Caco-2 (cell line): ENCODE measurements around the gene ATF6B. TPM values are rescaled to one million over a fixed set of nuclear protein-coding genes. Genes with fewer than 3 reads are reported as not detected.

ENCODE experiments used
- BruUV-seq: library from RNA; stranded (reverse); fragments of 400-500 nt; replicated peaks from 2 replicates; lab custom pipeline; 2021; lab: Mats Ljungman, UMichigan
- CTCF ChIA-PET: fragments of 300-600 bp; sonication (Branson Sonifier 250); formaldehyde crosslinking; loops from one replicate; lab custom pipeline; 2022; ENCODE audit warnings: antibody characterized with exemption; lab: Charles Lee
- POLR2A ChIA-PET: fragments of 300-600 bp; sonication (Branson Sonifier 250); formaldehyde crosslinking; loops from one replicate; lab custom pipeline; 2022; ENCODE audit warnings: antibody characterized with exemption; lab: Charles Lee
- DNase-seq, 2 experiments: peaks; one replicate each; pipeline versions ENCODE4 v3.0.0 to v3.0.0-alpha.2; 2020 to 2022
- H3K27me3 ChIP-seq: replicated peaks from 2 replicates; pipeline ENCODE4 v1.6.0; 2011; ENCODE audit warnings: low read length; ENCODE audit not compliant: control insufficient read depth, insufficient read depth
- H3K36me3 ChIP-seq: 2 replicates; pipeline ENCODE4 v1.5.1; 2011; ENCODE audit warnings: low read length; ENCODE audit not compliant: control insufficient read depth, insufficient read depth
- H3K4me1 ChIP-seq: fragments of 250-450 bp; sonication (Bioruptor Pico); 2 replicates; pipeline ENCODE4 v1.5.1; 2020; ENCODE audit warnings: mild to moderate bottlenecking
- H3K4me3 ChIP-seq: 2 replicates; pipeline ENCODE4 v1.5.1; 2011; ENCODE audit warnings: low read depth, mild to moderate bottlenecking, control low read depth, low read length
- H3K9me3 ChIP-seq: fragments of 250-450 bp; sonication (Bioruptor Pico); 2 replicates; pipeline ENCODE4 v1.5.1; 2020; ENCODE audit warnings: mild to moderate bottlenecking, moderate library complexity
- H3K27ac Mint-ChIP-seq: one replicate; pipeline ENCODE4 v1.8.0; 2022; ENCODE audit warnings: mixed read lengths; ENCODE audit not compliant: unreplicated experiment
- H3K27me3 Mint-ChIP-seq: one replicate; pipeline ENCODE4 v1.8.0; 2022; ENCODE audit warnings: mixed read lengths; ENCODE audit not compliant: insufficient read depth, unreplicated experiment
- H3K36me3 Mint-ChIP-seq: one replicate; pipeline ENCODE4 v1.8.0; 2022; ENCODE audit warnings: mild to moderate bottlenecking, mixed read lengths; ENCODE audit not compliant: insufficient read depth, unreplicated experiment
- H3K4me1 Mint-ChIP-seq: one replicate; pipeline ENCODE4 v1.8.0; 2022; ENCODE audit warnings: low read depth, mixed read lengths; ENCODE audit not compliant: unreplicated experiment
- H3K4me3 Mint-ChIP-seq: one replicate; pipeline ENCODE4 v1.8.0; 2022; ENCODE audit warnings: mild to moderate bottlenecking, moderate library complexity, mixed read lengths; ENCODE audit not compliant: unreplicated experiment
- H3K9me3 Mint-ChIP-seq: one replicate; pipeline ENCODE4 v1.8.0; 2022; ENCODE audit warnings: mixed read lengths; ENCODE audit not compliant: unreplicated experiment
- intact Hi-C: fragments of 100-400 bp; cut with micrococcal nuclease; formaldehyde crosslinking; loops from one replicate; pipeline ENCODE4 v1.10.0; 2022; ENCODE audit not compliant: unreplicated experiment
- total RNA-seq: library from RNA; stranded (reverse); gene quantifications from 2 replicates; pipeline ENCODE4 v1.2.3, GENCODE V29; 2022
- TF ChIP-seq, protein P1 (sequence below), 2 experiments: fragments of 200-600 bp in 1 of 2; IDR thresholded peaks; 1 replicate in 1 of 2; 2 replicates in 1 of 2; pipeline versions ENCODE4 v1.5.1 to v1.8.0; 2011 to 2022; ENCODE audit warnings: antibody characterized with exemption in 1 of 2, control low read depth in 1 of 2, inconsistent platforms in 1 of 2, low read depth in 1 of 2, low read length in 1 of 2, mild to moderate bottlenecking in 1 of 2, moderate library complexity in 1 of 2; ENCODE audit not compliant: insufficient read depth in 1 of 2, severe bottlenecking in 1 of 2, unreplicated experiment in 1 of 2

The ATF6B gene
- total RNA-seq, 1 experiment from 2014 or later, result 64.9 TPM

DNA sequence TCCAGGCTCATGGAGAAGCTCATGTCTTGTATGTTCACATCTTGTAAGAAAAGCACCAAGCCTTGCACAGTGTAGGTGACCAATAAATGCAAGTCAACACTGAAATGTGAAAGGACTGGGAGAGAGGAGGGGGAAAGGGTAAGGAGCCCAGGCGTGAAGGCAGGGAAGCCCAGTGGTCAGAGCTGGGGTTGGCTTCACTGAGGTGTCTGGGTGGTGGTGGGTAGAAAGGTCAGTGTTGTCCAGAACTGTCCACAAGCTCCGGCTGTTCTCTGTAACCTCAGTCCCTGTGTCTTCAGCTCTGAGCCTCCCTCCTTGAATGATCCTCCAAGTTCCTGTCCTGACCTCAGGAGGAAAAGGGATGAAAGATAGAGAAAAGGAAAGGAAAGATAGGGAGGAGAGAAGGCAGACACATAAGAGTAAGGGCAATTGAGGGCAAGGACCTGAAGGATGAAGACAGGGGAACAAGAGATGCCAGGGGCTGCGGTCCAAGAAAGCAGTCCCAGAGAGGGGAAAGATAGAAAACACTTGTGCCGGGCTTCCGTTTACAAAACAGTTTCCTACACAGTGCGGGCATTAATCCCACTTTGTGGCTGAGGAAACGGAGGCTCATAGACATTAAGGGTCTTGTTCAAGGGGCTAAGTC is 16.5 kb downstream of the ATF6B start:
- CTCF ChIA-PET, result no interaction called here

DNA sequence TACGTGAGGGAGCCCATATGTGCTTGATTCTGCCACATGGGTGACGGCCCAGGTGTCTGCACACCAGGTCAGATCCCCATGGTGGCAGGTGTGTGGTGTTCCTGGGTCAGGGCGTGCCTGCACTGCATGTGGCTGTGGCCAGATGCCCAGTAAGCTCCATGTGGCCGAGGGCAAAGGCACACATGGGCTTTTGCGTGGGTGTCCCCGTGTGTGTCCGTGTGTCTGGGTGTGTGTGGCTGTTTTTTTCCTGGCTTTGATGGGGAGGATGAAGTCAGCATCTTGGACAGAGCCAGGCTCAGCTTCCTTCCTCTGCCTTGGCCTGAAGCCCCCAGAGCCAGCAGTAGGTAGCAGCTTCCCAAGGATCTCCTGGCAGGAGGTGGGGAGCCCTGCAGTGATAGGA is 17.4 kb downstream of the ATF6B start:
- TF ChIP-seq, protein P1, sequence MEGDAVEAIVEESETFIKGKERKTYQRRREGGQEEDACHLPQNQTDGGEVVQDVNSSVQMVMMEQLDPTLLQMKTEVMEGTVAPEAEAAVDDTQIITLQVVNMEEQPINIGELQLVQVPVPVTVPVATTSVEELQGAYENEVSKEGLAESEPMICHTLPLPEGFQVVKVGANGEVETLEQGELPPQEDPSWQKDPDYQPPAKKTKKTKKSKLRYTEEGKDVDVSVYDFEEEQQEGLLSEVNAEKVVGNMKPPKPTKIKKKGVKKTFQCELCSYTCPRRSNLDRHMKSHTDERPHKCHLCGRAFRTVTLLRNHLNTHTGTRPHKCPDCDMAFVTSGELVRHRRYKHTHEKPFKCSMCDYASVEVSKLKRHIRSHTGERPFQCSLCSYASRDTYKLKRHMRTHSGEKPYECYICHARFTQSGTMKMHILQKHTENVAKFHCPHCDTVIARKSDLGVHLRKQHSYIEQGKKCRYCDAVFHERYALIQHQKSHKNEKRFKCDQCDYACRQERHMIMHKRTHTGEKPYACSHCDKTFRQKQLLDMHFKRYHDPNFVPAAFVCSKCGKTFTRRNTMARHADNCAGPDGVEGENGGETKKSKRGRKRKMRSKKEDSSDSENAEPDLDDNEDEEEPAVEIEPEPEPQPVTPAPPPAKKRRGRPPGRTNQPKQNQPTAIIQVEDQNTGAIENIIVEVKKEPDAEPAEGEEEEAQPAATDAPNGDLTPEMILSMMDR (IDR thresholded peaks at IDR 0.05; ENCODE audit: insufficient read depth in 1 of 2, low read depth in 1 of 2, low read length in 1 of 2, severe bottlenecking in 1 of 2, unreplicated experiment in 1 of 2), result no peak
- Mint-ChIP-seq H3K27ac (no peak overlapping the region), H3K36me3 (peaks cover 19% of the 10 kb centered on the region), H3K27me3 (no peaks in the 10 kb centered on the region), H3K4me1 (peaks cover 27% of the 10 kb centered on the region), H3K9me3 (no peaks in the 10 kb centered on the region), H3K4me3 (no peak overlapping the region)
- Histone ChIP-seq H3K4me1 (peaks cover 15% of the 10 kb centered on the region), H3K36me3 (no peaks in the 10 kb centered on the region; the same call in none of the 2 replicates), H3K27me3 (no peaks in the 10 kb centered on the region), H3K4me3 (no peak overlapping the region), H3K9me3 (no peaks in the 10 kb centered on the region)
- POLR2A ChIA-PET, result no interaction called here
- BruUV-seq, result no TSS peak
- no peak for DNase-seq
- intact Hi-C loops, result no loop called here
- CTCF ChIA-PET, result interaction anchor here (0.6 to 1.7 kb wide), 2 partner anchors 20 to 85 kb away, joined by 4 to 5 read pairs; no protein-coding TSS in a partner anchor

More for the DNA sequence above, 16.5 kb downstream of the ATF6B start:
- Mint-ChIP-seq H3K36me3 (peaks cover 19% of the 10 kb centered on the region), H3K27ac (no peak overlapping the region), H3K9me3 (no peaks in the 10 kb centered on the region), H3K4me3 (no peak overlapping the region), H3K4me1 (peaks cover 27% of the 10 kb centered on the region), H3K27me3 (no peaks in the 10 kb centered on the region)
- no TSS peak for BruUV-seq
- no peak for DNase-seq
- Histone ChIP-seq H3K9me3 (no peaks in the 10 kb centered on the region), H3K4me3 (no peak overlapping the region), H3K27me3 (no peaks in the 10 kb centered on the region), H3K36me3 (no peaks in the 10 kb centered on the region; the same call in none of the 2 replicates), H3K4me1 (peaks cover 15% of the 10 kb centered on the region)
- intact Hi-C loops, result no loop called here
- TF ChIP-seq, protein P1 (IDR thresholded peaks at IDR 0.05; ENCODE audit: insufficient read depth in 1 of 2, low read depth in 1 of 2, low read length in 1 of 2, severe bottlenecking in 1 of 2, unreplicated experiment in 1 of 2), result no peak
- POLR2A ChIA-PET, result no interaction called here

DNA sequence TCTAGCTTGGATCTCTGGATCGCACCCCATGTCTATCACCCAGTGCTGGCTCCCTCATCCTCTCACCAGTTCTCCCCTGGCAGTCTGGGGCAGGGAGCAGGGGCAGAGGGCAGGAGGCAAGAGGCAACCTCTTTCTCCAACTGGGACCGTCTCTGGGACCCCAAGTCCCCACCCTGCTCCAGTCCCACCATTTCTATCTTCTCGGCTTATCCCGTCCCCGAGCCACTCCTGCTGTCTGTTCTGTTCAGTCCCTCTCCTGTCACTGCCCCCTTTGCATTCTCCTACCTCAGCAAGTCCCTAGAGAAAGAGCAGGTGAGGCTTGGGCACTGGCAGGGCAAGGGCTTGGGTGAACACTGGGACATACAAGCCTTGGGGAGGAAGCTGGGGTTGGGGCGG is 18.3 kb downstream of the ATF6B start:
- Mint-ChIP-seq H3K4me1 (peaks cover 23% of the 10 kb centered on the region), H3K36me3 (peaks cover 17% of the 10 kb centered on the region), H3K4me3 (no peak overlapping the region), H3K27ac (no peak overlapping the region), H3K9me3 (no peaks in the 10 kb centered on the region), H3K27me3 (no peaks in the 10 kb centered on the region)
- ChIA-PET CTCF (interaction anchor here (0.7 to 1.7 kb wide), 2 partner anchors 86 to 243 kb away, joined by 5 read pairs; no protein-coding TSS in a partner anchor), POLR2A (interaction anchor here (0.6 kb wide), 1 partner anchor 21 kb away, joined by 3 read pairs; no protein-coding TSS in a partner anchor)
- H3K4me1 ChIP-seq, result peaks cover 15% of the 10 kb centered on the region
- intact Hi-C loops, result no loop called here
- H3K36me3 ChIP-seq, result no peaks in the 10 kb centered on the region
- H3K9me3 ChIP-seq, result no peaks in the 10 kb centered on the region
- H3K27me3 ChIP-seq, result no peaks in the 10 kb centered on the region
- DNase-seq, result no peak
- no TSS peak for BruUV-seq
- no peak overlapping the region for H3K4me3 ChIP-seq
- TF ChIP-seq, protein P1 (IDR thresholded peaks at IDR 0.05; ENCODE audit: insufficient read depth in 1 of 2, low read depth in 1 of 2, low read length in 1 of 2, severe bottlenecking in 1 of 2, unreplicated experiment in 1 of 2), result no peak
